ENCODE results near the gene NOPCHAP1.
"Not testable (repeated sequence)": the region's sequence is repeated elsewhere in the genome, so short reads cannot be mapped to it uniquely, and the experiment has no call there.

Gene NOPCHAP1

DNA sequence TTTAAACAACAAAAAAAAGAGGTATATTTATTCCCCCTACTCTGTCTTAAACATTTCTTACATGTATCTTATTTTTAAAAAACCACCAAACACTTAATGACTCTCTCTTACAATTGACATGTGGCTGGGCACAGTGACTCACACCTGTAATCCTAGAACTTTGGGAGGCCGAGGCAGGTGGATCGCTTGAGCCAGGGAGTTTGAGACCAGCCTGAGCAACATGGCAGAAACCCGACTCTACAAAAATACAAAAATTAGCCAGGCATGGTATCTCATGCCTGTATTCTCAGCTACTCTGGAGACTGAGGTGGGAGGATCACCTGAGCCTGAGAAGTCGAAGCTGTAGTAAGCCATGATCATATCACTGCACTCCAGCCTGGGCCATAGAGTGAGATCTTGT lies 44.0 kb upstream of the NOPCHAP1 start:
- ATAC-seq (ENCODE audit: low read depth) (no peak), DNase-seq (ENCODE audit: low spot score) (no peak)
- H3K27me3 ChIP-seq (ENCODE audit: insufficient read depth, poor library complexity, severe bottlenecking), result no peaks in the 10 kb centered on the region
- H3K4me3 ChIP-seq (ENCODE audit: severe bottlenecking), result no peak overlapping the region
- TF ChIP-seq, protein P1, sequence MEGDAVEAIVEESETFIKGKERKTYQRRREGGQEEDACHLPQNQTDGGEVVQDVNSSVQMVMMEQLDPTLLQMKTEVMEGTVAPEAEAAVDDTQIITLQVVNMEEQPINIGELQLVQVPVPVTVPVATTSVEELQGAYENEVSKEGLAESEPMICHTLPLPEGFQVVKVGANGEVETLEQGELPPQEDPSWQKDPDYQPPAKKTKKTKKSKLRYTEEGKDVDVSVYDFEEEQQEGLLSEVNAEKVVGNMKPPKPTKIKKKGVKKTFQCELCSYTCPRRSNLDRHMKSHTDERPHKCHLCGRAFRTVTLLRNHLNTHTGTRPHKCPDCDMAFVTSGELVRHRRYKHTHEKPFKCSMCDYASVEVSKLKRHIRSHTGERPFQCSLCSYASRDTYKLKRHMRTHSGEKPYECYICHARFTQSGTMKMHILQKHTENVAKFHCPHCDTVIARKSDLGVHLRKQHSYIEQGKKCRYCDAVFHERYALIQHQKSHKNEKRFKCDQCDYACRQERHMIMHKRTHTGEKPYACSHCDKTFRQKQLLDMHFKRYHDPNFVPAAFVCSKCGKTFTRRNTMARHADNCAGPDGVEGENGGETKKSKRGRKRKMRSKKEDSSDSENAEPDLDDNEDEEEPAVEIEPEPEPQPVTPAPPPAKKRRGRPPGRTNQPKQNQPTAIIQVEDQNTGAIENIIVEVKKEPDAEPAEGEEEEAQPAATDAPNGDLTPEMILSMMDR (IDR thresholded peaks at IDR 0.05; ENCODE audit: poor library complexity, severe bottlenecking), result no peak
- H3K27ac ChIP-seq (ENCODE audit: poor library complexity, severe bottlenecking), result no peak overlapping the region
- H3K9me3 ChIP-seq (ENCODE audit: severe bottlenecking), result no peaks in the 10 kb centered on the region
- H3K36me3 ChIP-seq (ENCODE audit: low read depth), result no peaks in the 10 kb centered on the region
- no peaks in the 10 kb centered on the region for H3K4me1 ChIP-seq (ENCODE audit: insufficient read depth, poor library complexity, severe bottlenecking)

DNA sequence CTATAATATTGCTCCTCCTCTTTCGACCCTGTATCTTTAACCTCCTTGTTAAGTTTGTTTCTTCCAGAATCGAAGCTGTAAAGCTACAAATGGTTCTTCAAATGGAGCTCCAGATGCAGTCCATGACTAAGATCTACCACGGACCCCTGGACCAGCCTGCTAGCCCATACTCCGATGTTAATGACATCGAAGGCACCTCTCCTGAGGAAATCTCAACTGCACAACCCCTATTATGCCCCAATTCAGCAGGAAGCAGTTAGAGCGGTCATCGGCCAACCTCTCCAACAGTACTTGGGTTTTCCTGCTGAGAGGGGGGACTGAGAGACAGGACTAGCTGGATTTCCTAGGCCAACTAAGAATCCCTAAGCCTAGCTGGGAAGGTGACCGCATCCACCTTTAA lies 42.7 kb upstream of the NOPCHAP1 start:
- H3K27me3 ChIP-seq (ENCODE audit: insufficient read depth, poor library complexity, severe bottlenecking); H3K4me1 ChIP-seq (ENCODE audit: insufficient read depth, poor library complexity, severe bottlenecking); H3K27ac ChIP-seq (ENCODE audit: poor library complexity, severe bottlenecking); H3K36me3 ChIP-seq (ENCODE audit: low read depth); ATAC-seq (ENCODE audit: low read depth); H3K9me3 ChIP-seq (ENCODE audit: severe bottlenecking); H3K4me3 ChIP-seq (ENCODE audit: severe bottlenecking); DNase-seq (ENCODE audit: low spot score): not testable (repeated sequence)

DNA sequence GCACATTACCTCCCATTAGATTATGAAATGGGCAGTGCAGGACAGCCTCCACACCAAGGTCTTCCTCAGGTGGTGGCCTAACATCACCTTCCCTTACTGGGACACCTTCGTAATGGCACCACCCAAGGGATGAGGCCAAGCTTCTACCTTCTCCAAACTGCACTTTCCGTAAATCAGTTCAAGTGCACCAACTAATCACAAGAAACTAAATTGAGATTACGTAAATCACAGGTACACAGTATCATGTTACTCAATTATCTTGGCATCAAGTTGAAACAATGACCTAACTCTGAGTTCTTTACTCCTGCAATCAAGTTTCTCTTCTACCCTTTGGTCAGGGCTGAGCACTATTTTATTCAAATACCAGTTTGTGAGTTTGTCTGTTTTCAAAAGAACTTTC lies 41.9 kb upstream of the NOPCHAP1 start:
- TF ChIP-seq, protein P1 (IDR thresholded peaks at IDR 0.05; ENCODE audit: poor library complexity, severe bottlenecking), result no peak
- ATAC-seq (ENCODE audit: low read depth), result no peak
- no peak for DNase-seq (ENCODE audit: low spot score)

DNA sequence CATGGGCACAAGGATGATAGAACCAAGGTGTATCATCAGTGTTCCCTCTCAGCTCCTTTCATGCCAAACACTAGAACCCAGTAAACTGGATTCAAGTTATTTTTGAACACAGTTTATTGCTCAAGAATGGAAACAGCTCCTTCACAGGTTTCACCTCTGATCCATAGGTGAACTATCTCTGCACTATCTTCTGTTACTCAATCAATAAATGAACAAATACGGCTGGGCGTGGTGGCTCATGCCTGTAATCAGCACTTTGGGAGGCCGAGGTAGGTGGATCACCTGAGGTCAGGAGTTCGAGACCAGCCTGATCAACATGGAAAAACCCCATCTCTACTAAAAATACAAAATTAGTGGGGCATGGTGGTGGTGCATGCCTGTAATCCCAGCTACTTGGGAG lies 37.4 kb upstream of the NOPCHAP1 start:
- ATAC-seq (ENCODE audit: low read depth); H3K36me3 ChIP-seq (ENCODE audit: low read depth); H3K27ac ChIP-seq (ENCODE audit: poor library complexity, severe bottlenecking); H3K4me1 ChIP-seq (ENCODE audit: insufficient read depth, poor library complexity, severe bottlenecking); H3K9me3 ChIP-seq (ENCODE audit: severe bottlenecking); H3K27me3 ChIP-seq (ENCODE audit: insufficient read depth, poor library complexity, severe bottlenecking); H3K4me3 ChIP-seq (ENCODE audit: severe bottlenecking); DNase-seq (ENCODE audit: low spot score): not testable (repeated sequence)

More for the DNA sequence above, 41.9 kb upstream of the NOPCHAP1 start:
- no peaks in the 10 kb centered on the region for H3K27me3 ChIP-seq (ENCODE audit: insufficient read depth, poor library complexity, severe bottlenecking)
- no peaks in the 10 kb centered on the region for H3K4me1 ChIP-seq (ENCODE audit: insufficient read depth, poor library complexity, severe bottlenecking)
- H3K9me3 ChIP-seq (ENCODE audit: severe bottlenecking), result no peaks in the 10 kb centered on the region
- H3K4me3 ChIP-seq (ENCODE audit: severe bottlenecking), result no peak overlapping the region
- no peak overlapping the region for H3K27ac ChIP-seq (ENCODE audit: poor library complexity, severe bottlenecking)
- no peaks in the 10 kb centered on the region for H3K36me3 ChIP-seq (ENCODE audit: low read depth)

DNA sequence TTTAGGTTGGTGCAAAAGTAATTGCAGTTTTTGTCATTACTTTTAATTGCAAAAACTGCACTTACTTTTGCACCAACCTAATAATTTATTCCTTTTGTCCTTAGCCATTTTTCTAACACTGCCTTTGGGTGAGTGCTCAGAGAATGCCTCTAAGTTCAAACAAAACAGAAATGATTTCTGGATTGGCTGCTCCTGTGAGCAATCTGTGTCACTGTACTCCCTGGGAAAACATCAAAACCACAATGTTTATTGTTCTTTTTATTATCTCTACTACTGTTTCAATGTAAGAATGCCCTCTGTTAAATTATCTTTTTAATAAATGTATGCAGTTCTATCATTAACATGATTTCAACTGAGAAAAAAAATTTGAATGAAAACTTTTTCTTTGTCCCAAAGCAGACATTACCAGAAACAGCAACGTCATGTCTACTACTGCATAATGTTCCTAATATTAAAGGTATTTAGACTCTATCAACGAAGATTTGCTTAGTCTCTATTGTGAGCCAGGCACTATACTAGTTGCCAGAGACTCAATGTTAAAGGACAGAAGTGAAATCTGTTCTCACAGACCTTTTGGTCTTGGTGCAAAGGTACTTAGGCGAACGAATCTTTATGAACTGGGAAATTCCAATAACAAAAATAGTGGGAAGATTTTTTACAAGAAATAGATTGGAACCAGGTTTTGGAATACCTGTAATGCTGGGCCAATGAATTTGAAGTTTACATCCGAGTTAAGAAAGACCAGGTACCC lies 34.2 kb upstream of the NOPCHAP1 start:
- Histone ChIP-seq H3K27me3 (ENCODE audit: insufficient read depth, poor library complexity, severe bottlenecking) (no peaks in the 10 kb centered on the region), H3K9me3 (ENCODE audit: severe bottlenecking) (no peaks in the 10 kb centered on the region), H3K4me1 (ENCODE audit: insufficient read depth, poor library complexity, severe bottlenecking) (peaks cover 7% of the 10 kb centered on the region), H3K4me3 (ENCODE audit: severe bottlenecking) (no peak overlapping the region), H3K36me3 (ENCODE audit: low read depth) (no peaks in the 10 kb centered on the region), H3K27ac (ENCODE audit: poor library complexity, severe bottlenecking) (no peak overlapping the region)
- no peak for DNase-seq (ENCODE audit: low spot score)
- ATAC-seq (ENCODE audit: low read depth), result no peak
- TF ChIP-seq, protein P1 (IDR thresholded peaks at IDR 0.05; ENCODE audit: poor library complexity, severe bottlenecking), result no peak

DNA sequence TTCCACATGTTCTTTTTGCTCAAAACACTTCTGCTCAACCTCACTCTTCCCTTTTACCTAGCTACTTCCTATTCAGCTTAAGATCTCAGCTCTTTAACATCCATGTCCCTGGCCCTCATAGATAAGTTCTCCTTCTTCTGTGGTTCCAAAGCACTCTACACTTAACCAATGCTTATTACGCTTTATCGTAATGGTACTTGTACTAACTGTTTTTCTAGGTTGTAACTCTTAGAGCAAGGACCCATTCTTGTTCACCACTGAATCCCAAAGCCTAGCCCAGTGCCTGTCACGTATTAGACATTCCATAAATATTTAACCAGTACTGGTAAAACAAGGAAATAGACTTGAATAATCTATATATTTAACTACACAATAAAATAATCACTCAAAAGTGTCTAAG lies 33.3 kb upstream of the NOPCHAP1 start:
- no peak overlapping the region for H3K27ac ChIP-seq (ENCODE audit: poor library complexity, severe bottlenecking)
- no peaks in the 10 kb centered on the region for H3K9me3 ChIP-seq (ENCODE audit: severe bottlenecking)
- ATAC-seq (ENCODE audit: low read depth), result no peak
- DNase-seq (ENCODE audit: low spot score), result no peak
- TF ChIP-seq, protein P1 (IDR thresholded peaks at IDR 0.05; ENCODE audit: poor library complexity, severe bottlenecking), result no peak
- H3K27me3 ChIP-seq (ENCODE audit: insufficient read depth, poor library complexity, severe bottlenecking), result no peaks in the 10 kb centered on the region
- no peak overlapping the region for H3K4me3 ChIP-seq (ENCODE audit: severe bottlenecking)
- H3K36me3 ChIP-seq (ENCODE audit: low read depth), result no peaks in the 10 kb centered on the region
- H3K4me1 ChIP-seq (ENCODE audit: insufficient read depth, poor library complexity, severe bottlenecking), result peaks cover 7% of the 10 kb centered on the region
